Neural cell (in vitro differentiated cells): Measurements from ENCODE around the gene ANXA4.

Experiments used
- EP300 ChIP-seq: fragments of 450-650 bp; conservative IDR thresholded peaks from 2 replicates; pipeline ENCODE4 v1.6.1; 2014; ENCODE audit warnings: antibody characterized with exemption, mild to moderate bottlenecking, moderate library complexity; ENCODE audit not compliant: poor library complexity, severe bottlenecking
- EZH2 ChIP-seq: fragments of 200-600, 300-800 bp; shearing (Covaris generic), sonication (generic); IDR thresholded peaks from 2 replicates; pipeline ENCODE4 v1.6.1; 2014; ENCODE audit warnings: antibody characterized with exemption, low read length, borderline replicate concordance, mild to moderate bottlenecking; ENCODE audit not compliant: insufficient read depth, poor library complexity, severe bottlenecking
- MXI1 ChIP-seq: fragments of 450-650 bp; conservative IDR thresholded peaks from 2 replicates; pipeline ENCODE4 v1.6.1; 2014; ENCODE audit warnings: antibody characterized with exemption, mild to moderate bottlenecking; ENCODE audit not compliant: poor library complexity, severe bottlenecking
- POLR2AphosphoS5 ChIP-seq: IDR thresholded peaks from 2 replicates; pipeline ENCODE4 v1.6.1; 2012
- RAD21 ChIP-seq: fragments of 450-650 bp; conservative IDR thresholded peaks from 2 replicates; pipeline ENCODE4 v1.6.1; 2014; ENCODE audit warnings: antibody characterized with exemption, mild to moderate bottlenecking, moderate library complexity
- TAF1 ChIP-seq: IDR thresholded peaks from 2 replicates; pipeline ENCODE4 v1.6.1; 2012; ENCODE audit warnings: low read depth
- TF ChIP-seq, protein P1 (sequence below): fragments of 450-650 bp; IDR thresholded peaks from 2 replicates; pipeline ENCODE4 v1.5.1; 2014; ENCODE audit warnings: antibody characterized with exemption, mild to moderate bottlenecking, moderate library complexity; ENCODE audit not compliant: poor library complexity, severe bottlenecking
- TF ChIP-seq, protein P2 (sequence below): IDR thresholded peaks from 2 replicates; pipeline ENCODE4 v1.6.1; 2012; ENCODE audit warnings: borderline replicate concordance

DNA sequence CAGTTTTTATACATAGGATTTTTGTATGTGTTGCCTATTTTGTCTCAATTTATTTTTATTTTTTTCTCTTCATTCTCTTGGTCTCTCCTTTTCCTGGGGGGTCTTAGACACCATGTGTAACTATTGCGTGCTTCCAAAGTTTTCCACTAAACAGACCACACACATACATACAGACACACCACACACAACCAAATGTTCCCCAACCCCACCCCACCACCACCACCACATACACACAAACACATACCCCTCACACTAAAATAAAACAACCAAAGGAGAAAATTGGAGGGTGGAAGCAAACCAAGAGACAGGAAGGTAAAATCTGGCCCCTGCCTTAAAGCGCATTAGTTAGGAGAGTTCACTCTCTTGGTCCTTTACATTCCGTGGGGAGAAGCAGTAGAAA lies 30.0 kb upstream of the ANXA4 start:
- TF ChIP-seq RAD21 (no peak), POLR2AphosphoS5 (no peak), TAF1 (no peak), EP300 (no peak), EZH2 (no peak), MXI1 (no peak)
- TF ChIP-seq, protein P1, sequence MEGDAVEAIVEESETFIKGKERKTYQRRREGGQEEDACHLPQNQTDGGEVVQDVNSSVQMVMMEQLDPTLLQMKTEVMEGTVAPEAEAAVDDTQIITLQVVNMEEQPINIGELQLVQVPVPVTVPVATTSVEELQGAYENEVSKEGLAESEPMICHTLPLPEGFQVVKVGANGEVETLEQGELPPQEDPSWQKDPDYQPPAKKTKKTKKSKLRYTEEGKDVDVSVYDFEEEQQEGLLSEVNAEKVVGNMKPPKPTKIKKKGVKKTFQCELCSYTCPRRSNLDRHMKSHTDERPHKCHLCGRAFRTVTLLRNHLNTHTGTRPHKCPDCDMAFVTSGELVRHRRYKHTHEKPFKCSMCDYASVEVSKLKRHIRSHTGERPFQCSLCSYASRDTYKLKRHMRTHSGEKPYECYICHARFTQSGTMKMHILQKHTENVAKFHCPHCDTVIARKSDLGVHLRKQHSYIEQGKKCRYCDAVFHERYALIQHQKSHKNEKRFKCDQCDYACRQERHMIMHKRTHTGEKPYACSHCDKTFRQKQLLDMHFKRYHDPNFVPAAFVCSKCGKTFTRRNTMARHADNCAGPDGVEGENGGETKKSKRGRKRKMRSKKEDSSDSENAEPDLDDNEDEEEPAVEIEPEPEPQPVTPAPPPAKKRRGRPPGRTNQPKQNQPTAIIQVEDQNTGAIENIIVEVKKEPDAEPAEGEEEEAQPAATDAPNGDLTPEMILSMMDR = no peak
- TF ChIP-seq, protein P2, sequence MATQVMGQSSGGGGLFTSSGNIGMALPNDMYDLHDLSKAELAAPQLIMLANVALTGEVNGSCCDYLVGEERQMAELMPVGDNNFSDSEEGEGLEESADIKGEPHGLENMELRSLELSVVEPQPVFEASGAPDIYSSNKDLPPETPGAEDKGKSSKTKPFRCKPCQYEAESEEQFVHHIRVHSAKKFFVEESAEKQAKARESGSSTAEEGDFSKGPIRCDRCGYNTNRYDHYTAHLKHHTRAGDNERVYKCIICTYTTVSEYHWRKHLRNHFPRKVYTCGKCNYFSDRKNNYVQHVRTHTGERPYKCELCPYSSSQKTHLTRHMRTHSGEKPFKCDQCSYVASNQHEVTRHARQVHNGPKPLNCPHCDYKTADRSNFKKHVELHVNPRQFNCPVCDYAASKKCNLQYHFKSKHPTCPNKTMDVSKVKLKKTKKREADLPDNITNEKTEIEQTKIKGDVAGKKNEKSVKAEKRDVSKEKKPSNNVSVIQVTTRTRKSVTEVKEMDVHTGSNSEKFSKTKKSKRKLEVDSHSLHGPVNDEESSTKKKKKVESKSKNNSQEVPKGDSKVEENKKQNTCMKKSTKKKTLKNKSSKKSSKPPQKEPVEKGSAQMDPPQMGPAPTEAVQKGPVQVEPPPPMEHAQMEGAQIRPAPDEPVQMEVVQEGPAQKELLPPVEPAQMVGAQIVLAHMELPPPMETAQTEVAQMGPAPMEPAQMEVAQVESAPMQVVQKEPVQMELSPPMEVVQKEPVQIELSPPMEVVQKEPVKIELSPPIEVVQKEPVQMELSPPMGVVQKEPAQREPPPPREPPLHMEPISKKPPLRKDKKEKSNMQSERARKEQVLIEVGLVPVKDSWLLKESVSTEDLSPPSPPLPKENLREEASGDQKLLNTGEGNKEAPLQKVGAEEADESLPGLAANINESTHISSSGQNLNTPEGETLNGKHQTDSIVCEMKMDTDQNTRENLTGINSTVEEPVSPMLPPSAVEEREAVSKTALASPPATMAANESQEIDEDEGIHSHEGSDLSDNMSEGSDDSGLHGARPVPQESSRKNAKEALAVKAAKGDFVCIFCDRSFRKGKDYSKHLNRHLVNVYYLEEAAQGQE = no peak
